ENCODE data around the gene AKR1D1.

AKR1D1 gene

GRCh38 chr7:138126928-138127327, 50.7 kb downstream of the AKR1D1 start:
- H3K4me3 ChIP-seq (ENCODE audit: low read depth, low read length) = no peak overlapping the region
- H3K9me3 ChIP-seq (ENCODE audit: severe bottlenecking) = no peaks in the 10 kb centered on the region
- H3K27me3 ChIP-seq (ENCODE audit: insufficient read depth, low read depth, severe bottlenecking) = no peaks in the 10 kb centered on the region
- H3K27ac ChIP-seq = no peak overlapping the region
- TF ChIP-seq CTCF (IDR thresholded peaks at IDR 0.05; ENCODE audit: low read depth, low read length) = no peak
- no peak for DNase-seq
- no peaks in the 10 kb centered on the region for H3K36me3 ChIP-seq

- no peak overlapping the region for H3K27ac ChIP-seq
- H3K4me3 ChIP-seq (ENCODE audit: low read depth, low read length) = no peak overlapping the region
- TF ChIP-seq CTCF (IDR thresholded peaks at IDR 0.05; ENCODE audit: low read depth, low read length) = no peak
- no peaks in the 10 kb centered on the region for H3K9me3 ChIP-seq (ENCODE audit: severe bottlenecking)
- no peaks in the 10 kb centered on the region for H3K36me3 ChIP-seq
- H3K27me3 ChIP-seq (ENCODE audit: insufficient read depth, low read depth, severe bottlenecking) = no peaks in the 10 kb centered on the region
- no peak for DNase-seq
These were observed 51.7 kb downstream of the AKR1D1 start for GRCh38 chr7:138127996-138128395.

- DNase-seq = no peak
- Histone ChIP-seq H3K27me3 (ENCODE audit: insufficient read depth, low read depth, severe bottlenecking) (no peaks in the 10 kb centered on the region), H3K4me3 (ENCODE audit: low read depth, low read length) (no peak overlapping the region), H3K27ac (no peak overlapping the region), H3K9me3 (ENCODE audit: severe bottlenecking) (no peaks in the 10 kb centered on the region), H3K36me3 (no peaks in the 10 kb centered on the region)
- no peak for TF ChIP-seq CTCF (IDR thresholded peaks at IDR 0.05; ENCODE audit: low read depth, low read length)
These were observed 53.4 kb downstream of the AKR1D1 start for GRCh38 chr7:138129551-138130165.

- no peak for DNase-seq
- H3K9me3 ChIP-seq (ENCODE audit: severe bottlenecking) = no peaks in the 10 kb centered on the region
- no peak overlapping the region for H3K4me3 ChIP-seq (ENCODE audit: low read depth, low read length)
- H3K27ac ChIP-seq = no peak overlapping the region
- TF ChIP-seq CTCF (IDR thresholded peaks at IDR 0.05; ENCODE audit: low read depth, low read length) = no peak
- H3K36me3 ChIP-seq = no peaks in the 10 kb centered on the region
- no peaks in the 10 kb centered on the region for H3K27me3 ChIP-seq (ENCODE audit: insufficient read depth, low read depth, severe bottlenecking)
These were observed 61.3 kb downstream of the AKR1D1 start for GRCh38 chr7:138137423-138138171.

GRCh38 chr7:138138244-138138643, 62.0 kb downstream of the AKR1D1 start:
- H3K36me3 ChIP-seq = no peaks in the 10 kb centered on the region
- no peak for TF ChIP-seq CTCF (IDR thresholded peaks at IDR 0.05; ENCODE audit: low read depth, low read length)
- H3K27me3 ChIP-seq (ENCODE audit: insufficient read depth, low read depth, severe bottlenecking) = no peaks in the 10 kb centered on the region
- no peaks in the 10 kb centered on the region for H3K9me3 ChIP-seq (ENCODE audit: severe bottlenecking)
- H3K4me3 ChIP-seq (ENCODE audit: low read depth, low read length) = no peak overlapping the region
- H3K27ac ChIP-seq = no peak overlapping the region
- DNase-seq = no peak
